ENCODE data around the gene EPN3. TPM values are rescaled to one million over a fixed set of nuclear protein-coding genes. Genes with fewer than 3 reads are reported as not detected.

Gene EPN3
- total RNA-seq, 2 experiments from 2014 or later = 0.28 TPM; not detected in 1

DNA sequence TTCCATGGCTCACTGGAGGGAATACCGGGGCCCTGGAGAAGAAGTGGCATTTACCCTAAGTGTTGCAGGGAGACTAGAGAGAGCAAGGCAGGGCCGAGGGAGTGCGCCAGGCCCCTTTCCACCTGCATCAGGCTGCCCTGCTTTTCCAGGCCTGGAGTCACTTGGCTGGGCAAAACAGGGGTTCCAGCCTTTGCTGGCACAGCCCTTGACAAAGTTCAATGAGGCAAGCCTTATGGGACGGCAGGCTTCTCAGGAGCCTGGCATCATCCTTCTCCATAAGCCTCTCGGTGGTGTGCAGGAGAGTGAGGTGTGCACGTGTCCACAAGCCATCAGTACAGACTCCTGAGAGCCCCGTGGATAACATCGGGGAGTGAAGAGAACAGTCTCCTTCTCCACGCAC, 55.0 kb downstream of the EPN3 start:
- Histone ChIP-seq H3K4me1 (ENCODE audit: insufficient read depth, low read length, poor library complexity, severe bottlenecking) (no peaks in the 10 kb centered on the region), H3K9me2 (ENCODE audit: insufficient read depth, low read length) (no peaks in the 10 kb centered on the region), H2AFZ (ENCODE audit: low read length) (no peak overlapping the region), H3K79me2 (ENCODE audit: insufficient read depth, low read depth, low read length) (no peaks in the 10 kb centered on the region), H3K4me3 (ENCODE audit: low read depth, low read length, poor library complexity, severe bottlenecking) (no peak overlapping the region), H4K20me1 (ENCODE audit: insufficient read depth, low read length) (no peaks in the 10 kb centered on the region), H3K4me2 (ENCODE audit: low read length) (no peak overlapping the region), H3K9me3 (ENCODE audit: low read length) (no peaks in the 10 kb centered on the region), H3K27ac (ENCODE audit: low read depth, low read length, poor library complexity, severe bottlenecking) (no peak overlapping the region), H3K36me3 (ENCODE audit: insufficient read depth, low read length) (no peaks in the 10 kb centered on the region)
- no peak for DNase-seq (ENCODE audit: low spot score)
- CTCF ChIA-PET (ENCODE audit: unreplicated experiment) = no interaction called here
- intact Hi-C loops (cut with micrococcal nuclease; ENCODE audit: unreplicated experiment) = no loop called here
- TF ChIP-seq EZH2phosphoT487 (IDR thresholded peaks at IDR 0.05; ENCODE audit: borderline replicate concordance, low read depth, low read length) (no peak), CTCF (conservative IDR thresholded peaks at IDR 0.05; ENCODE audit: low read length) (no peak)
- no TSS peak for BruUV-seq (replicated peaks)
- POLR2A ChIA-PET = no interaction called here

GRCh38 chr17:50588391-50589049, 56.0 kb downstream of the EPN3 start:
- no TSS peak for BruUV-seq (replicated peaks)
- CTCF ChIA-PET (ENCODE audit: unreplicated experiment) = no interaction called here
- TF ChIP-seq CTCF (conservative IDR thresholded peaks at IDR 0.05; ENCODE audit: low read length) (no peak), EZH2phosphoT487 (IDR thresholded peaks at IDR 0.05; ENCODE audit: borderline replicate concordance, low read depth, low read length) (no peak)

GRCh38 chr17:50589095-50589705, 56.7 kb downstream of the EPN3 start:
- no peaks in the 10 kb centered on the region for H4K20me1 ChIP-seq (ENCODE audit: insufficient read depth, low read length)
- no peak for TF ChIP-seq EZH2phosphoT487 (IDR thresholded peaks at IDR 0.05; ENCODE audit: borderline replicate concordance, low read depth, low read length)
- no peak for TF ChIP-seq CTCF (conservative IDR thresholded peaks at IDR 0.05; ENCODE audit: low read length)

More at GRCh38 chr17:50588391-50589049, 56.0 kb downstream of the EPN3 start:
- H3K9me2 ChIP-seq (ENCODE audit: insufficient read depth, low read length) = no peaks in the 10 kb centered on the region
- POLR2A ChIA-PET = no interaction called here
- intact Hi-C loops (cut with micrococcal nuclease; ENCODE audit: unreplicated experiment) = no loop called here
- H3K79me2 ChIP-seq (ENCODE audit: insufficient read depth, low read depth, low read length) = no peaks in the 10 kb centered on the region
- H3K4me3 ChIP-seq (ENCODE audit: low read depth, low read length, poor library complexity, severe bottlenecking) = no peak overlapping the region
- no peak for DNase-seq (ENCODE audit: low spot score)
- no peaks in the 10 kb centered on the region for H4K20me1 ChIP-seq (ENCODE audit: insufficient read depth, low read length)
- no peak overlapping the region for H3K4me2 ChIP-seq (ENCODE audit: low read length)
- H2AFZ ChIP-seq (ENCODE audit: low read length) = no peak overlapping the region
- H3K27ac ChIP-seq (ENCODE audit: low read depth, low read length, poor library complexity, severe bottlenecking) = no peak overlapping the region
- no peaks in the 10 kb centered on the region for H3K36me3 ChIP-seq (ENCODE audit: insufficient read depth, low read length)
- no peaks in the 10 kb centered on the region for H3K9me3 ChIP-seq (ENCODE audit: low read length)
- no peaks in the 10 kb centered on the region for H3K4me1 ChIP-seq (ENCODE audit: insufficient read depth, low read length, poor library complexity, severe bottlenecking)

More at GRCh38 chr17:50589095-50589705, 56.7 kb downstream of the EPN3 start:
- Histone ChIP-seq H3K9me2 (ENCODE audit: insufficient read depth, low read length) (no peaks in the 10 kb centered on the region), H2AFZ (ENCODE audit: low read length) (no peak overlapping the region), H3K27ac (ENCODE audit: low read depth, low read length, poor library complexity, severe bottlenecking) (no peak overlapping the region), H3K9me3 (ENCODE audit: low read length) (no peaks in the 10 kb centered on the region), H3K4me1 (ENCODE audit: insufficient read depth, low read length, poor library complexity, severe bottlenecking) (no peaks in the 10 kb centered on the region), H3K4me2 (ENCODE audit: low read length) (no peak overlapping the region), H3K79me2 (ENCODE audit: insufficient read depth, low read depth, low read length) (no peaks in the 10 kb centered on the region), H3K4me3 (ENCODE audit: low read depth, low read length, poor library complexity, severe bottlenecking) (no peak overlapping the region), H3K36me3 (ENCODE audit: insufficient read depth, low read length) (no peaks in the 10 kb centered on the region)
- no TSS peak for BruUV-seq (replicated peaks)
- intact Hi-C loops (cut with micrococcal nuclease; ENCODE audit: unreplicated experiment) = no loop called here
- no peak for DNase-seq (ENCODE audit: low spot score)
- POLR2A ChIA-PET = no interaction called here
- CTCF ChIA-PET (ENCODE audit: unreplicated experiment) = no interaction called here

Measured in OCI-LY7 (cell line).